IMR-90 (cell line): ENCODE data around the gene CHRNA1. TPM values are rescaled to one million over a fixed set of nuclear protein-coding genes. Genes with fewer than 3 reads are reported as not detected.

Experiments used
- ATAC-seq: fragments of 200-7000 bp; cut with Tn5 transposase; 2 replicates; pipeline ENCODE4 v1.9.1; 2020; ENCODE audit warnings: low read depth, mild to moderate bottlenecking, moderate library complexity
- BruUV-seq: library from RNA; stranded (reverse); fragments of 400-500 nt; replicated peaks from 2 replicates; lab custom pipeline; 2021; lab: Mats Ljungman, UMichigan
- CTCF ChIA-PET: fragments of 300-600 bp; formaldehyde crosslinking; extraction: SDS; loops from one replicate; lab custom pipeline; 2021; ENCODE audit warnings: antibody characterized with exemption; lab: Yijun Ruan, JAX
- POLR2A ChIA-PET: fragments of 300-600 bp; sonication (Branson Sonifier 250); formaldehyde crosslinking; loops from one replicate; lab custom pipeline; 2022; ENCODE audit warnings: antibody characterized with exemption; ENCODE audit not compliant: unreplicated experiment; lab: Charles Lee
- DNase-seq: peaks from one replicate; pipeline ENCODE4 v3.0.0; 2013
- H2AFZ ChIP-seq: replicated peaks from 2 replicates; pipeline ENCODE3; 2013; ENCODE audit warnings: low read length, mild to moderate bottlenecking; ENCODE audit not compliant: poor library complexity
- H2AK5ac ChIP-seq: 2 replicates; pipeline ENCODE4 v1.6.1; 2013; ENCODE audit warnings: low read depth, low read length, inconsistent platforms
- H2AK9ac ChIP-seq: replicated peaks from 2 replicates; pipeline ENCODE3; 2013; ENCODE audit warnings: mild to moderate bottlenecking, low read depth, low read length, moderate library complexity; ENCODE audit not compliant: poor library complexity
- H2BK120ac ChIP-seq: 2 replicates; pipeline ENCODE4 v1.6.1; 2013; ENCODE audit warnings: low read depth, low read length, inconsistent platforms
- H2BK15ac ChIP-seq: 3 replicates; pipeline ENCODE4 v1.6.1; 2013; ENCODE audit warnings: low read depth, low read length, inconsistent platforms
- H2BK20ac ChIP-seq: 2 replicates; pipeline ENCODE4 v1.6.1; 2013; ENCODE audit warnings: low read depth, mild to moderate bottlenecking, inconsistent platforms, low read length, moderate library complexity
- H2BK5ac ChIP-seq: 2 replicates; pipeline ENCODE4 v1.6.1; 2013; ENCODE audit warnings: mild to moderate bottlenecking, low read depth, low read length, inconsistent platforms; ENCODE audit not compliant: poor library complexity, severe bottlenecking
- H3K14ac ChIP-seq: replicated peaks from 2 replicates; pipeline ENCODE4 v1.6.1; 2013; ENCODE audit warnings: low read depth, low read length, inconsistent platforms
- H3K18ac ChIP-seq: 2 replicates; pipeline ENCODE4 v1.6.1; 2013; ENCODE audit warnings: low read depth, low read length, control low read depth
- H3K23ac ChIP-seq: 2 replicates; pipeline ENCODE4 v1.6.1; 2013; ENCODE audit warnings: low read depth, low read length, inconsistent platforms
- H3K27ac ChIP-seq: 2 replicates; pipeline ENCODE4 v1.5.1; 2013; ENCODE audit warnings: mild to moderate bottlenecking, control low read depth, low read length; ENCODE audit not compliant: insufficient read depth
- H3K27me3 ChIP-seq: 2 replicates; pipeline ENCODE4 v1.6.1; 2013; ENCODE audit warnings: low read length; ENCODE audit not compliant: control insufficient read depth, insufficient read depth
- H3K36me3 ChIP-seq: 2 replicates; pipeline ENCODE4 v1.6.1; 2013; ENCODE audit warnings: low read length, mixed read lengths; ENCODE audit not compliant: control insufficient read depth, insufficient read depth
- H3K4ac ChIP-seq: 2 replicates; pipeline ENCODE4 v1.6.1; 2013; ENCODE audit warnings: low read depth, low read length, inconsistent platforms
- H3K4me1 ChIP-seq: 2 replicates; pipeline ENCODE4 v1.6.1; 2013; ENCODE audit warnings: low read length, mixed read lengths; ENCODE audit not compliant: control insufficient read depth, insufficient read depth
- H3K4me2 ChIP-seq: 2 replicates; pipeline ENCODE4 v1.6.1; 2013; ENCODE audit warnings: low read depth, mild to moderate bottlenecking, control low read depth, low read length, moderate library complexity
- H3K4me3 ChIP-seq: 2 replicates; pipeline ENCODE4 v1.5.1; 2013; ENCODE audit warnings: low read depth, mild to moderate bottlenecking, control low read depth, low read length, moderate library complexity; ENCODE audit not compliant: insufficient read depth
- H3K56ac ChIP-seq: 2 replicates; pipeline ENCODE4 v1.6.1; 2013; ENCODE audit warnings: low read length, inconsistent platforms; ENCODE audit not compliant: insufficient read depth; ENCODE audit errors: extremely low read depth
- H3K79me1 ChIP-seq, 2 experiments: 2 replicates each; pipeline ENCODE4 v1.6.1; 2013; ENCODE audit warnings: low read length in 2 of 2, inconsistent platforms in 1 of 2, low read depth in 1 of 2
- H3K9ac ChIP-seq: 2 replicates; pipeline ENCODE4 v1.6.1; 2013; ENCODE audit warnings: low read depth, low read length, control low read depth
- H3K9me1 ChIP-seq: 2 replicates; pipeline ENCODE4 v1.6.1; 2013; ENCODE audit warnings: low read length, inconsistent platforms; ENCODE audit not compliant: insufficient read depth
- H3K9me3 ChIP-seq: 2 replicates; pipeline ENCODE4 v1.6.1; 2013; ENCODE audit warnings: low read length; ENCODE audit not compliant: control insufficient read depth, insufficient read depth
- H4K20me1 ChIP-seq: 2 replicates; pipeline ENCODE4 v1.6.1; 2013; ENCODE audit warnings: low read length, inconsistent platforms; ENCODE audit not compliant: insufficient read depth
- H4K5ac ChIP-seq: 2 replicates; pipeline ENCODE4 v1.6.1; 2013; ENCODE audit warnings: mild to moderate bottlenecking, low read depth, low read length, control low read depth
- H4K8ac ChIP-seq, 2 experiments: 2 replicates each; pipeline ENCODE4 v1.6.1; 2013; ENCODE audit warnings: low read depth in 2 of 2, low read length in 2 of 2, control low read depth in 1 of 2, inconsistent platforms in 1 of 2
- H4K91ac ChIP-seq: 2 replicates; pipeline ENCODE4 v1.6.1; 2013; ENCODE audit warnings: low read depth, low read length, inconsistent platforms; ENCODE audit not compliant: insufficient read depth
- BHLHE40 ChIP-seq: fragments of 150-350 bp; IDR thresholded peaks from 2 replicates; pipeline ENCODE4 v1.6.1; 2016; ENCODE audit warnings: mild to moderate bottlenecking, low read depth, low read length
- CEBPB ChIP-seq: IDR thresholded peaks from 2 replicates; pipeline ENCODE4 v1.6.1; 2012; ENCODE audit warnings: low read depth, low read length, improper control_type of control experiment
- CHD1 ChIP-seq: IDR thresholded peaks from 2 replicates; pipeline ENCODE4 v1.6.1; 2012; ENCODE audit warnings: low read depth, low read length, improper control_type of control experiment
- FOS ChIP-seq: fragments of 150-350 bp; IDR thresholded peaks from 2 replicates; pipeline ENCODE4 v1.6.1; 2016; ENCODE audit warnings: low read depth, low read length
- RAD21 ChIP-seq: IDR thresholded peaks from 2 replicates; pipeline ENCODE4 v1.6.1; 2012; ENCODE audit warnings: low read length, improper control_type of control experiment
- RCOR1 ChIP-seq: IDR thresholded peaks from 2 replicates; pipeline ENCODE4 v1.6.1; 2012; ENCODE audit warnings: mild to moderate bottlenecking, low read length, improper control_type of control experiment; ENCODE audit not compliant: insufficient replicate concordance
- RFX5 ChIP-seq: IDR thresholded peaks from 2 replicates; pipeline ENCODE4 v1.8.0; 2012; ENCODE audit warnings: low read depth, mild to moderate bottlenecking, low read length, moderate library complexity
- SMC3 ChIP-seq: fragments of 150-350 bp; IDR thresholded peaks from 2 replicates; pipeline ENCODE4 v1.6.1; 2016; ENCODE audit warnings: low read depth, mild to moderate bottlenecking, antibody characterized with exemption, low read length, moderate library complexity
- WGBS, 2 experiments: methylation state at CpG; one replicate each; pipeline versions ENCODE4 v1.1.5 to v1.1.7; 2013; ENCODE audit warnings: missing lambda C conversion rate in 2 of 2; ENCODE audit not compliant: insufficient read length in 1 of 2; ENCODE audit errors: extremely low coverage in 2 of 2; 5-methylcytosine and 5-hydroxymethylcytosine counted together
- dilution Hi-C: fragments of 300-500 bp; cut with HindIII; formaldehyde crosslinking; loops from one replicate; pipeline ENCODE4 v1.14.3; 2018; ENCODE audit warnings: low sequenced_read_pairs; ENCODE audit not compliant: unreplicated experiment
- in situ Hi-C: fragments of 300-500 bp; cut with MboI; formaldehyde crosslinking; loops from 3 replicates; pipeline ENCODE4 v1.14.3; 2019; ENCODE audit warnings: low sequenced_read_pairs, inconsistent platforms, mixed read lengths
- intact Hi-C: fragments of 100-400 bp; cut with micrococcal nuclease; formaldehyde crosslinking; loops from 2 replicates; pipeline ENCODE4 v1.10.0; 2022
- polyA plus RNA-seq, 3 experiments: library from polyadenylated mRNA; depleted of rRNA; stranded (reverse); fragments of >200 nt; gene quantifications; 2 replicates each; pipeline ENCODE4 v1.2.3, GENCODE V29; 2012; ENCODE audit warnings: low replicate concordance in 1 of 3
- total RNA-seq: library from RNA; depleted of rRNA; stranded (reverse); fragments of >200 nt; gene quantifications from 2 replicates; pipeline ENCODE4 v1.2.3, GENCODE V29; 2012
- TF ChIP-seq, protein P1 (sequence below): conservative IDR thresholded peaks from 2 replicates; pipeline ENCODE4 v1.5.1; 2012; ENCODE audit warnings: mild to moderate bottlenecking, low read depth, low read length, improper control_type of control experiment
- TF ChIP-seq, protein P2 (sequence below): fragments of 150-350 bp; IDR thresholded peaks from 2 replicates; pipeline ENCODE4 v1.6.1; 2016; ENCODE audit warnings: low read depth, mild to moderate bottlenecking, low read length, moderate library complexity, borderline replicate concordance

Gene CHRNA1
- total and polyA plus RNA-seq, 2 of the 4 experiments (the other 2 are of a cell fraction), result 0.75 to 0.90 TPM

DNA sequence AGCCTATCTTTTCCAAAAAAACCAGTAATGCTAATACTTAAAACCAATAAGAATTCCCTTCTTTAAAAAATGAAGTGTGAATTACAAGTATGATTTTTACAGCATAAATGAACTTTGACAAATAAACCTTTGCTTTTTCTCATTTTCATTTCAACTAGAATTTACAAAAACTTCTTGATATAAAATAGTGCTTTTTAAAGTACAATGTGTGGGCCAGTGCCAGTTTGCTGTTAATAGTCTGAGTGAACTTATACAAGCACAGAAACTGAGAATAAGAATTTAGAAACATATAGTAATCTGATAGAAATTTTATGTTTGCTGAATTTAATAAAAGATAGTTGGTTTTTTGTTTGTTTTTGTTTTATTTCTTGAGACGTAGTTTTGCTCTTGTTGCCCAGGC lies 43.7 kb upstream of the CHRNA1 start:
- dilution Hi-C loops (no loop called here), intact Hi-C loops (no loop called here), in situ Hi-C loops (no loop called here)
- H3K27me3 ChIP-seq, result no peaks in the 10 kb centered on the region
- peaks cover 14% of the 10 kb centered on the region for H3K9me1 ChIP-seq
- H2AK5ac ChIP-seq, result no peak overlapping the region
- CTCF ChIA-PET, result no interaction called here
- peaks cover 0 to 25% of the 10 kb centered on the region in 2 experiments; a peak in 2 of 4 replicates for H3K79me1 ChIP-seq
- ATAC-seq (no peak), DNase-seq (no peak)
- H3K14ac ChIP-seq, result no peak overlapping the region; the same call in 1 of the 2 replicates
- no peak overlapping the region; the same call in 1 of the 2 replicates for H2BK20ac ChIP-seq
- TF ChIP-seq, protein P1, sequence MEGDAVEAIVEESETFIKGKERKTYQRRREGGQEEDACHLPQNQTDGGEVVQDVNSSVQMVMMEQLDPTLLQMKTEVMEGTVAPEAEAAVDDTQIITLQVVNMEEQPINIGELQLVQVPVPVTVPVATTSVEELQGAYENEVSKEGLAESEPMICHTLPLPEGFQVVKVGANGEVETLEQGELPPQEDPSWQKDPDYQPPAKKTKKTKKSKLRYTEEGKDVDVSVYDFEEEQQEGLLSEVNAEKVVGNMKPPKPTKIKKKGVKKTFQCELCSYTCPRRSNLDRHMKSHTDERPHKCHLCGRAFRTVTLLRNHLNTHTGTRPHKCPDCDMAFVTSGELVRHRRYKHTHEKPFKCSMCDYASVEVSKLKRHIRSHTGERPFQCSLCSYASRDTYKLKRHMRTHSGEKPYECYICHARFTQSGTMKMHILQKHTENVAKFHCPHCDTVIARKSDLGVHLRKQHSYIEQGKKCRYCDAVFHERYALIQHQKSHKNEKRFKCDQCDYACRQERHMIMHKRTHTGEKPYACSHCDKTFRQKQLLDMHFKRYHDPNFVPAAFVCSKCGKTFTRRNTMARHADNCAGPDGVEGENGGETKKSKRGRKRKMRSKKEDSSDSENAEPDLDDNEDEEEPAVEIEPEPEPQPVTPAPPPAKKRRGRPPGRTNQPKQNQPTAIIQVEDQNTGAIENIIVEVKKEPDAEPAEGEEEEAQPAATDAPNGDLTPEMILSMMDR, result no peak
- TF ChIP-seq RCOR1 (no peak), FOS (no peak), CHD1 (no peak), CEBPB (no peak), RFX5 (no peak), RAD21 (no peak), BHLHE40 (no peak), SMC3 (no peak)
- TF ChIP-seq, protein P2, sequence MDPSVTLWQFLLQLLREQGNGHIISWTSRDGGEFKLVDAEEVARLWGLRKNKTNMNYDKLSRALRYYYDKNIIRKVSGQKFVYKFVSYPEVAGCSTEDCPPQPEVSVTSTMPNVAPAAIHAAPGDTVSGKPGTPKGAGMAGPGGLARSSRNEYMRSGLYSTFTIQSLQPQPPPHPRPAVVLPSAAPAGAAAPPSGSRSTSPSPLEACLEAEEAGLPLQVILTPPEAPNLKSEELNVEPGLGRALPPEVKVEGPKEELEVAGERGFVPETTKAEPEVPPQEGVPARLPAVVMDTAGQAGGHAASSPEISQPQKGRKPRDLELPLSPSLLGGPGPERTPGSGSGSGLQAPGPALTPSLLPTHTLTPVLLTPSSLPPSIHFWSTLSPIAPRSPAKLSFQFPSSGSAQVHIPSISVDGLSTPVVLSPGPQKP, result no peak
- no peak overlapping the region for H2AK9ac ChIP-seq
- peak overlapping the region; percentile 65 for H2BK5ac ChIP-seq
- no peaks in the 10 kb centered on the region for H3K9me3 ChIP-seq
- peak overlapping the region; percentile 88; the same call in 1 of the 2 replicates for H2BK120ac ChIP-seq
- no peak overlapping the region for H3K4me2 ChIP-seq
- no TSS peak for BruUV-seq
- no peak overlapping the region; the same call in 1 of the 2 replicates for H3K23ac ChIP-seq
- no CpG with 5 or more reads among the region's 1 CpG for WGBS, 2 experiments
- H3K36me3 ChIP-seq, result peaks cover 29% of the 10 kb centered on the region
- no peak overlapping the region for H4K91ac ChIP-seq
- H3K18ac ChIP-seq, result 0 out of 2 replicates have a peak overlapping the region, but pooled peaks have one; percentile 12
- peak overlapping the region; percentile 47; the same call in 1 of the 2 replicates for H3K27ac ChIP-seq
- H3K4me3 ChIP-seq, result no peak overlapping the region
- peak overlapping the region in 1 of 2 experiments; percentile 90; a peak in 2 of 4 replicates for H4K8ac ChIP-seq
- no peak overlapping the region for H2AFZ ChIP-seq
- no peak overlapping the region for H3K9ac ChIP-seq
- peak overlapping the region; percentile 81; the same call in 1 of the 2 replicates for H3K4ac ChIP-seq
- H2BK15ac ChIP-seq, result no peak overlapping the region
- POLR2A ChIA-PET, result no interaction called here
- H3K4me1 ChIP-seq, result peaks cover 11% of the 10 kb centered on the region
- no peak overlapping the region for H3K56ac ChIP-seq
- H4K20me1 ChIP-seq, result no peaks in the 10 kb centered on the region
- H4K5ac ChIP-seq, result no peak overlapping the region
